Tibial artery (tissue), 4 donors: ENCODE results near the gene C10orf62.

Experiments
- DNase-seq, 2 donors: peaks; one replicate each; pipeline ENCODE4 v3.0.0-alpha.2; 2019
- H3K27ac ChIP-seq, 2 donors: fragments of 200-600 bp; sonication (generic) in 1 of 2; 1 replicate in 1 of 2; 2 replicates in 1 of 2; pipeline ENCODE4 v1.5.1; 2018 to 2019; ENCODE audit warnings: mild to moderate bottlenecking in 1 of 2
- H3K27me3 ChIP-seq, 2 donors: fragments of 200-600 bp; sonication (generic) in 1 of 2; one replicate each; pipeline versions ENCODE4 v1.5.1 to v1.6.0; 2016 to 2019
- H3K36me3 ChIP-seq, 3 donors: fragments of 200-600 bp; sonication (generic) in 2 of 3; one replicate each; pipeline ENCODE4 v1.5.1; 2016 to 2019; ENCODE audit warnings: mild to moderate bottlenecking in 2 of 3
- H3K4me1 ChIP-seq, 4 donors: fragments of 200-600 bp; sonication (generic) in 2 of 4; 1 replicate in 3 of 4; 2 replicates in 1 of 4; pipeline ENCODE4 v1.5.1; 2016 to 2019
- H3K4me3 ChIP-seq, 2 donors: fragments of 200-600 bp; sonication (generic) in 1 of 2; 1 replicate in 1 of 2; 2 replicates in 1 of 2; pipeline ENCODE4 v1.5.1; 2018 to 2019; ENCODE audit warnings: mild to moderate bottlenecking in 2 of 2
- H3K9me3 ChIP-seq, 3 donors: fragments of 200-600 bp; sonication (generic) in 1 of 3; one replicate each; pipeline ENCODE4 v1.5.1; 2016 to 2019
- CTCF ChIP-seq, 2 experiments: fragments of 200-600 bp in 1 of 2; fragments of 450-650 bp in 1 of 2; IDR thresholded peaks; one replicate each; pipeline ENCODE4 v1.5.1; 2017 to 2019; ENCODE audit warnings: antibody characterized with exemption in 2 of 2, mild to moderate bottlenecking in 1 of 2, moderate library complexity in 1 of 2
- intact Hi-C: fragments of 100-400 bp; cut with DNase I; formaldehyde crosslinking; loops from one replicate; pipeline ENCODE4 v1.15.0; 2023; ENCODE audit warnings: low total_unique reads

Gene C10orf62

GRCh38 chr10:97564776-97565175 is 24.7 kb upstream of the C10orf62 start:
- H3K4me3 ChIP-seq, result no peak overlapping the region
- no peaks in the 10 kb centered on the region for H3K27me3 ChIP-seq
- TF ChIP-seq CTCF (IDR thresholded peaks at IDR 0.05), result no peak
- peaks cover 0 to 4% (median 0%) of the 10 kb centered on the region in 4 donors for H3K4me1 ChIP-seq
- H3K27ac ChIP-seq, result no peak overlapping the region
- intact Hi-C loops, result no loop called here
- peaks cover 0 to 21% (median 21%) of the 10 kb centered on the region in 3 donors for H3K36me3 ChIP-seq
- no peaks in the 10 kb centered on the region for H3K9me3 ChIP-seq
- no peak for DNase-seq

- H3K4me3 ChIP-seq, result no peak overlapping the region
Observed at GRCh38 chr10:97566336-97566996, 23.1 kb upstream of the C10orf62 start.

DNA sequence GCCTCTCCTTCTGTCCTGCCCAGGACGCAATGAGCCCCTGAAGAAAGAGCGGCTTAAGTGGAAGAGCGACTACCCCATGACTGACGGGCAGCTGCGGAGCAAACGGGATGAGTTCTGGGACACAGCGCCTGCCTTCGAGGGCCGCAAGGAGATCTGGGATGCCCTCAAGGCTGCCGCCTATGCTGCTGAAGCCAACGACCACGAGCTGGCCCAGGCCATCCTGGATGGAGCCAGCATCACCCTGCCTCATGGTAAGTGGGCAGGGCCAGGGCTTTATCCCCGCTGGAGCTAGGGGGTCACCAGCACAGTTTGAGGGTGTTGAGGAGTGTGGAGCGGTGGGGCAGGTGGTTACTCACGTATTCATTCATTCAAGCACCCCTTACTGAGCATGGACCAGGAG is 21.6 kb upstream of the C10orf62 start:
- Histone ChIP-seq H3K27ac (no peak overlapping the region), H3K36me3 (peaks cover 0 to 40% (median 35%) of the 10 kb centered on the region in 3 donors), H3K4me3 (no peak overlapping the region), H3K9me3 (no peaks in the 10 kb centered on the region), H3K27me3 (no peaks in the 10 kb centered on the region), H3K4me1 (peaks cover 0 to 18% (median 13%) of the 10 kb centered on the region in 4 donors)
- no peak for DNase-seq
- TF ChIP-seq CTCF (IDR thresholded peaks at IDR 0.05), result no peak
- intact Hi-C loops, result no loop called here

More at GRCh38 chr10:97566336-97566996, 23.1 kb upstream of the C10orf62 start:
- Histone ChIP-seq H3K36me3 (peaks cover 0 to 38% (median 35%) of the 10 kb centered on the region in 3 donors), H3K4me1 (peaks cover 0 to 5% (median 2%) of the 10 kb centered on the region in 4 donors), H3K27ac (no peak overlapping the region), H3K27me3 (no peaks in the 10 kb centered on the region), H3K9me3 (no peaks in the 10 kb centered on the region)
- DNase-seq, result no peak
- intact Hi-C loops, result no loop called here
- TF ChIP-seq CTCF (IDR thresholded peaks at IDR 0.05), result no peak

DNA sequence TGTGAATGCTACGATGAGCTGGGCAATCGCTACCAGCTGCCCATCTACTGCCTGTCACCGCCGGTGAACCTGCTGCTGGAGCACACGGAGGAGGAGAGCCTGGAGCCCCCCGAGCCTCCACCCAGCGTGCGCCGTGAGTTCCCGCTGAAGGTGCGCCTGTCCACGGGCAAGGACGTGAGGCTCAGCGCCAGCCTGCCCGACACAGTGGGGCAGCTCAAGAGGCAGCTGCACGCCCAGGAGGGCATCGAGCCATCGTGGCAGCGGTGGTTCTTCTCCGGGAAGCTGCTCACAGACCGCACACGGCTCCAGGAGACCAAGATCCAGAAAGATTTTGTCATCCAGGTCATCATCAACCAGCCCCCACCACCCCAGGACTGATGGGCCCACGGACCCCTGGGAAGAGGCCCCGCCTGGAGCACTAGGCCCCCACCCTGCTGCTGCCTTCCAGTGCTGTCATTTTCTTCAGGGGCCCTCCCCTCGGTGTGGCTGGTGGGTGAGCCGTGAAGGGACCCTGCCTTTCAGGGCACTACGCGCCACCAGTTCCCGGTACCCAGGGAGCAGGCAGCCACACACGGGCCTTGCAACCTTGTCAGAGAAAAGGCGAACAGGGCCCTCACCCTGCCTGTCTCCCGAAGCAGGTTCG is 19.3 kb upstream of the C10orf62 start:
- Histone ChIP-seq H3K4me1 (peaks cover 0 to 40% (median 24%) of the 10 kb centered on the region in 4 donors), H3K36me3 (peaks cover 0 to 40% (median 35%) of the 10 kb centered on the region in 3 donors), H3K9me3 (no peaks in the 10 kb centered on the region), H3K27ac (no peak overlapping the region), H3K27me3 (no peaks in the 10 kb centered on the region), H3K4me3 (no peak overlapping the region)
- intact Hi-C loops, result no loop called here
- DNase-seq, result no peak
- no peak for TF ChIP-seq CTCF (IDR thresholded peaks at IDR 0.05)

GRCh38 chr10:97570789-97571471 is 18.6 kb upstream of the C10orf62 start:
- H3K27me3 ChIP-seq, result no peaks in the 10 kb centered on the region
- intact Hi-C loops, result no loop called here
- peaks cover 0 to 40% (median 35%) of the 10 kb centered on the region in 3 donors for H3K36me3 ChIP-seq
- no peaks in the 10 kb centered on the region for H3K9me3 ChIP-seq
- no peak overlapping the region for H3K4me3 ChIP-seq
- H3K4me1 ChIP-seq, result peaks cover 0 to 41% (median 24%) of the 10 kb centered on the region in 4 donors
- no peak for TF ChIP-seq CTCF (IDR thresholded peaks at IDR 0.05)
- no peak for DNase-seq
- H3K27ac ChIP-seq, result no peak overlapping the region
